HG03354 (cell line): ENCODE data around the gene TMEM119.
"Not testable (repeated sequence)": the region's sequence is repeated elsewhere in the genome, so short reads cannot be mapped to it uniquely, and the experiment has no call there.

Experiments
- ATAC-seq: cut with Tn5 transposase; IDR thresholded peaks from one replicate; pipeline ENCODE4 v1.9.1; 2021; ENCODE audit warnings: mild to moderate bottlenecking; ENCODE audit not compliant: unreplicated experiment, poor library complexity, severe bottlenecking

TMEM119 gene

GRCh38 chr12:108555383-108555782, 42.5 kb downstream of the TMEM119 start:
- not testable (repeated sequence) for ATAC-seq

DNA sequence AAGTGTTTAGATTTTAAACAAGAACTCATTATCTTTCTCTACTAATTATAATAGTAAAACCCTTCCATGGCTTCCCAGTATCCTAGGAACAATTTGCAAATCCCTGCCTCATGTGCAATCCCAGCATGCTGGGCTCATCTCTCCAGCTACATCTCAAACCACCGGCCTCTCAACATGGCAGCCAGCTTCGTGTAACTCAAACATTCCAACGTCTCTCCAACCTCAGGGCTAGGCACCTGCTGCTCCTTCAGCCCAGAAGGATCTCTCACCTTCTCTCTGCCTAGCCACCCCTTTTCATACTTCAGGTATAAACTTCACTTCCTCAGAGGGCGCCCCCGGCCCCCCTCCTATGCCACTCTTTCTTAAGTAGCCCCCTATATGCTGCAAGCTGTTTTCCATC, 44.1 kb downstream of the TMEM119 start:
- no peak for ATAC-seq

- ATAC-seq: no peak
Measured at GRCh38 chr12:108551535-108551934, 46.3 kb downstream of the TMEM119 start.

GRCh38 chr12:108548954-108549521, 48.8 kb downstream of the TMEM119 start:
- no peak for ATAC-seq

DNA sequence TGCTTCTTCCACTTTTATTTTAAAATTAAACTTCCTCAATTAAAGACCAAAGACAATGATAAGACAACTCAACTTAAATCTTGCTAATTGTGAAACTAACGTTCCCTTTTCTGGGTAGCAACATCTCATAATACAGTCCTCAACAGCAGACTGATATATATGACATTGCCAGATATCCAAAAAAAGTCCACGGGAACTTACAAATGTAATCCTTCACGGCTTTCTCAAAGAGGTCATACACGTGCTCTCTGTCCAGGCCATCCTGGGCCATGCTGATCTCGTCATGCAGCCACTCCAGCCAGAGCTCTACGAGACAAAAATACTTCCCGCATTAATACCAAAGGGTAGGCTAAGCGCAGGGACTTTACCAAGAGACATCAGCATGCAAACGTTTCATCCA, 50.2 kb downstream of the TMEM119 start:
- ATAC-seq: no peak

GRCh38 chr12:108543652-108544051, 54.2 kb downstream of the TMEM119 start:
- ATAC-seq: no peak

DNA sequence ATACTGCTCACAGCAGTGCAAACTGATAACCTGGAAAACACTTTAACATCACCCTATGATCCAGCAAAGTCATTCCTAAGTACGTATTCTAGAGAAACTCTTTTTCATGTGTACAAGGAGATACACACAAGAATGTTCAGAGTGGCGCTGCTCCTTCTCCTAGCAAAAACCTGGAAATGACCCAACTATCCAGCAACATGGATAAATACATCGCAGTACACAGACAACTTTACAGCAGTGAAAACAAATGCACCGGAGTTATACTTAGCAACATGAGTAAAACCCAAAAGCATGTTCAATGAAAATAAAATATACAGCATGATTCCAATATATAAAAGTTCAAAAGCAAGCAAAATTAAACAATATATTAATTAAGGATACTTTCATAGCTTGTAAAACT, 55.6 kb downstream of the TMEM119 start:
- no peak for ATAC-seq
